ENCODE data around the gene BLID. TPM values are rescaled to one million over a fixed set of nuclear protein-coding genes. Genes with fewer than 3 reads are reported as not detected.

Gene BLID
- total RNA-seq, 1 experiment from 2014 or later = not detected

DNA sequence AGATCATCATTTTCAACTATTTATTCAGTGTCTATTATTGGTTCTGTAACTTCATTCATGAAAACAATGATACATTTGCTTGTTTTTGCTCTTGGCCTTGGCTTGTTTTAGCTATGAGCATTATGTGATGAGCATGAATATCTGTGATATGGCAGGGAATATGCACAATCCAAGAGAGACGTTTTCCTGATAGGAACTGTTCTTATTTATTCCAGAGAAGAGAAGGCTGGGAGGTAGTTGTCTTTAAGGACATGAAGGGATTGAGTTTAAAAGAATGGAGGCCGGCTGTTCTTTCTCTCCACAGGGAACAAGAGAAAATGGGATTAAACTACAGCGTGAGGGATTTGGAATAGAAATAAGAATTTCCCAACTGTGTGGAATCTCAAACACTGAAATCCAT is 30.3 kb downstream of the BLID start:
- H2AK5ac ChIP-seq (ENCODE audit: insufficient read length, low read length) = no peak overlapping the region
- TF ChIP-seq, protein P1, sequence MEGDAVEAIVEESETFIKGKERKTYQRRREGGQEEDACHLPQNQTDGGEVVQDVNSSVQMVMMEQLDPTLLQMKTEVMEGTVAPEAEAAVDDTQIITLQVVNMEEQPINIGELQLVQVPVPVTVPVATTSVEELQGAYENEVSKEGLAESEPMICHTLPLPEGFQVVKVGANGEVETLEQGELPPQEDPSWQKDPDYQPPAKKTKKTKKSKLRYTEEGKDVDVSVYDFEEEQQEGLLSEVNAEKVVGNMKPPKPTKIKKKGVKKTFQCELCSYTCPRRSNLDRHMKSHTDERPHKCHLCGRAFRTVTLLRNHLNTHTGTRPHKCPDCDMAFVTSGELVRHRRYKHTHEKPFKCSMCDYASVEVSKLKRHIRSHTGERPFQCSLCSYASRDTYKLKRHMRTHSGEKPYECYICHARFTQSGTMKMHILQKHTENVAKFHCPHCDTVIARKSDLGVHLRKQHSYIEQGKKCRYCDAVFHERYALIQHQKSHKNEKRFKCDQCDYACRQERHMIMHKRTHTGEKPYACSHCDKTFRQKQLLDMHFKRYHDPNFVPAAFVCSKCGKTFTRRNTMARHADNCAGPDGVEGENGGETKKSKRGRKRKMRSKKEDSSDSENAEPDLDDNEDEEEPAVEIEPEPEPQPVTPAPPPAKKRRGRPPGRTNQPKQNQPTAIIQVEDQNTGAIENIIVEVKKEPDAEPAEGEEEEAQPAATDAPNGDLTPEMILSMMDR (conservative IDR thresholded peaks at IDR 0.05) = no peak
- no peaks in the 10 kb centered on the region for H3K23me2 ChIP-seq (ENCODE audit: insufficient read length, low read depth, low read length, poor library complexity, severe bottlenecking)
- no peak overlapping the region for H3K18ac ChIP-seq (ENCODE audit: insufficient read length, low read depth, low read length)
- no peak overlapping the region for H3K14ac ChIP-seq (ENCODE audit: insufficient read depth, low read length)
- no peak overlapping the region for H2BK20ac ChIP-seq (ENCODE audit: low read depth, low read length, poor library complexity, severe bottlenecking)
- no peak overlapping the region for H3K4ac ChIP-seq (ENCODE audit: low read depth, low read length)
- peaks cover 6 to 9% of the 10 kb centered on the region in 2 experiments for H3K4me1 Mint-ChIP-seq
- H3K36me3 Mint-ChIP-seq (ENCODE audit: insufficient read depth in 1 of 3, low read depth in 3 of 3) = no peaks in the 10 kb centered on the region
- H3T11ph ChIP-seq (ENCODE audit: low read length) = no peak overlapping the region
- no peak overlapping the region for H2BK15ac ChIP-seq (ENCODE audit: low read depth, low read length)
- H3K27ac ChIP-seq (ENCODE audit: insufficient read length, low read depth, low read length) = no peak overlapping the region
- no peak overlapping the region for H3K9ac ChIP-seq (ENCODE audit: extremely low read depth, insufficient read length, low read length)
- no peak overlapping the region for H2BK5ac ChIP-seq (ENCODE audit: insufficient read length, low read length)
- H3K27ac Mint-ChIP-seq = no peak overlapping the region
- no peak overlapping the region for H3K4me2 ChIP-seq (ENCODE audit: insufficient read depth, insufficient read length, low read length)
- no peak overlapping the region for H3K4me3 Mint-ChIP-seq
- no peak overlapping the region for H4K8ac ChIP-seq (replicated peaks; ENCODE audit: insufficient read length, low read depth, low read length)
- no peak overlapping the region for H3K56ac ChIP-seq (ENCODE audit: insufficient read length, low read depth, low read length)
- H2BK12ac ChIP-seq (ENCODE audit: insufficient read length, low read depth, low read length) = no peak overlapping the region
- no peaks in the 10 kb centered on the region for H3K9me3 Mint-ChIP-seq
- H3K27me3 ChIP-seq (ENCODE audit: insufficient read depth, low read length) = no peaks in the 10 kb centered on the region
- H4K20me1 ChIP-seq (ENCODE audit: control insufficient read depth, insufficient read depth, insufficient read length) = no peaks in the 10 kb centered on the region
- no peaks in the 10 kb centered on the region for H3K79me2 ChIP-seq (ENCODE audit: insufficient read depth, low read length)
- no peak for DNase-seq
- no peak overlapping the region for H3K23ac ChIP-seq (ENCODE audit: insufficient read length, low read depth, low read length)
- no peak overlapping the region for H4K91ac ChIP-seq (ENCODE audit: insufficient read length, low read depth, low read length)
- no peaks in the 10 kb centered on the region for H3K4me1 ChIP-seq (ENCODE audit: insufficient read depth, low read length)
- no CpG with 5 or more reads among the region's 3 CpGs for WGBS (ENCODE audit: extremely low coverage, insufficient read length, low lambda C conversion rate)
- no peak overlapping the region for H2BK120ac ChIP-seq (ENCODE audit: low read depth, low read length, poor library complexity, severe bottlenecking)
- H2AFZ ChIP-seq (ENCODE audit: low read length) = no peak overlapping the region
- H3K9me3 ChIP-seq (ENCODE audit: control insufficient read depth, low read depth, low read length) = no peaks in the 10 kb centered on the region
- H3K27me3 Mint-ChIP-seq (ENCODE audit: low read depth) = peaks cover 1% of the 10 kb centered on the region; the same call in 1 of the 2 replicates
- H4K5ac ChIP-seq (ENCODE audit: insufficient read length, low read depth, low read length) = no peak overlapping the region
- H3K79me1 ChIP-seq (ENCODE audit: insufficient read depth, low read depth, low read length, poor library complexity, severe bottlenecking) = no peaks in the 10 kb centered on the region
